ENCODE measurements around the gene SPRED2. TPM values are rescaled to one million over a fixed set of nuclear protein-coding genes. Genes with fewer than 3 reads are reported as not detected.

SPRED2 gene
- total and polyA plus RNA-seq, 2 of the 8 experiments (the other 6 are each of a cell fraction or from before 2014, with no cell fraction given): 15.3 to 22.5 TPM

DNA sequence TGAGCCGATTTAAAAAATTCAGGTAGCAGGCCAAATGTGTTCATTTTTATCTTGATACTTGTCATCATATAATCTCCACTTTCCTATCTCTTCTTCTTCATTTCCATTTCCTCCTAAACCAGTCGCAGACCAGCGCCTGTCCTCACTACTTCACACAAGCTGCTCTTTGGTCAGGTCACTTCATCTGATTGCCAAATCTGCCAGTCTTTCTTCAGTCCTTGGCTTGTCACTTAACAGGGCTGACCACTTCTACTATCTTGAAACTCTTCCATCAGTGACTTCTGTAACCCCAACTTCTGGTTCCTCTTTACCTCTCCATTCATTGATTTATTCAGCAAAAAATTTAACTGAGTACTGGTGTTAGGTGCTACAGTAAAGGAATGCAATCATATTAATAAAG lies 18.0 kb upstream of the SPRED2 start (continued):
- TF ChIP-seq, protein P1, sequence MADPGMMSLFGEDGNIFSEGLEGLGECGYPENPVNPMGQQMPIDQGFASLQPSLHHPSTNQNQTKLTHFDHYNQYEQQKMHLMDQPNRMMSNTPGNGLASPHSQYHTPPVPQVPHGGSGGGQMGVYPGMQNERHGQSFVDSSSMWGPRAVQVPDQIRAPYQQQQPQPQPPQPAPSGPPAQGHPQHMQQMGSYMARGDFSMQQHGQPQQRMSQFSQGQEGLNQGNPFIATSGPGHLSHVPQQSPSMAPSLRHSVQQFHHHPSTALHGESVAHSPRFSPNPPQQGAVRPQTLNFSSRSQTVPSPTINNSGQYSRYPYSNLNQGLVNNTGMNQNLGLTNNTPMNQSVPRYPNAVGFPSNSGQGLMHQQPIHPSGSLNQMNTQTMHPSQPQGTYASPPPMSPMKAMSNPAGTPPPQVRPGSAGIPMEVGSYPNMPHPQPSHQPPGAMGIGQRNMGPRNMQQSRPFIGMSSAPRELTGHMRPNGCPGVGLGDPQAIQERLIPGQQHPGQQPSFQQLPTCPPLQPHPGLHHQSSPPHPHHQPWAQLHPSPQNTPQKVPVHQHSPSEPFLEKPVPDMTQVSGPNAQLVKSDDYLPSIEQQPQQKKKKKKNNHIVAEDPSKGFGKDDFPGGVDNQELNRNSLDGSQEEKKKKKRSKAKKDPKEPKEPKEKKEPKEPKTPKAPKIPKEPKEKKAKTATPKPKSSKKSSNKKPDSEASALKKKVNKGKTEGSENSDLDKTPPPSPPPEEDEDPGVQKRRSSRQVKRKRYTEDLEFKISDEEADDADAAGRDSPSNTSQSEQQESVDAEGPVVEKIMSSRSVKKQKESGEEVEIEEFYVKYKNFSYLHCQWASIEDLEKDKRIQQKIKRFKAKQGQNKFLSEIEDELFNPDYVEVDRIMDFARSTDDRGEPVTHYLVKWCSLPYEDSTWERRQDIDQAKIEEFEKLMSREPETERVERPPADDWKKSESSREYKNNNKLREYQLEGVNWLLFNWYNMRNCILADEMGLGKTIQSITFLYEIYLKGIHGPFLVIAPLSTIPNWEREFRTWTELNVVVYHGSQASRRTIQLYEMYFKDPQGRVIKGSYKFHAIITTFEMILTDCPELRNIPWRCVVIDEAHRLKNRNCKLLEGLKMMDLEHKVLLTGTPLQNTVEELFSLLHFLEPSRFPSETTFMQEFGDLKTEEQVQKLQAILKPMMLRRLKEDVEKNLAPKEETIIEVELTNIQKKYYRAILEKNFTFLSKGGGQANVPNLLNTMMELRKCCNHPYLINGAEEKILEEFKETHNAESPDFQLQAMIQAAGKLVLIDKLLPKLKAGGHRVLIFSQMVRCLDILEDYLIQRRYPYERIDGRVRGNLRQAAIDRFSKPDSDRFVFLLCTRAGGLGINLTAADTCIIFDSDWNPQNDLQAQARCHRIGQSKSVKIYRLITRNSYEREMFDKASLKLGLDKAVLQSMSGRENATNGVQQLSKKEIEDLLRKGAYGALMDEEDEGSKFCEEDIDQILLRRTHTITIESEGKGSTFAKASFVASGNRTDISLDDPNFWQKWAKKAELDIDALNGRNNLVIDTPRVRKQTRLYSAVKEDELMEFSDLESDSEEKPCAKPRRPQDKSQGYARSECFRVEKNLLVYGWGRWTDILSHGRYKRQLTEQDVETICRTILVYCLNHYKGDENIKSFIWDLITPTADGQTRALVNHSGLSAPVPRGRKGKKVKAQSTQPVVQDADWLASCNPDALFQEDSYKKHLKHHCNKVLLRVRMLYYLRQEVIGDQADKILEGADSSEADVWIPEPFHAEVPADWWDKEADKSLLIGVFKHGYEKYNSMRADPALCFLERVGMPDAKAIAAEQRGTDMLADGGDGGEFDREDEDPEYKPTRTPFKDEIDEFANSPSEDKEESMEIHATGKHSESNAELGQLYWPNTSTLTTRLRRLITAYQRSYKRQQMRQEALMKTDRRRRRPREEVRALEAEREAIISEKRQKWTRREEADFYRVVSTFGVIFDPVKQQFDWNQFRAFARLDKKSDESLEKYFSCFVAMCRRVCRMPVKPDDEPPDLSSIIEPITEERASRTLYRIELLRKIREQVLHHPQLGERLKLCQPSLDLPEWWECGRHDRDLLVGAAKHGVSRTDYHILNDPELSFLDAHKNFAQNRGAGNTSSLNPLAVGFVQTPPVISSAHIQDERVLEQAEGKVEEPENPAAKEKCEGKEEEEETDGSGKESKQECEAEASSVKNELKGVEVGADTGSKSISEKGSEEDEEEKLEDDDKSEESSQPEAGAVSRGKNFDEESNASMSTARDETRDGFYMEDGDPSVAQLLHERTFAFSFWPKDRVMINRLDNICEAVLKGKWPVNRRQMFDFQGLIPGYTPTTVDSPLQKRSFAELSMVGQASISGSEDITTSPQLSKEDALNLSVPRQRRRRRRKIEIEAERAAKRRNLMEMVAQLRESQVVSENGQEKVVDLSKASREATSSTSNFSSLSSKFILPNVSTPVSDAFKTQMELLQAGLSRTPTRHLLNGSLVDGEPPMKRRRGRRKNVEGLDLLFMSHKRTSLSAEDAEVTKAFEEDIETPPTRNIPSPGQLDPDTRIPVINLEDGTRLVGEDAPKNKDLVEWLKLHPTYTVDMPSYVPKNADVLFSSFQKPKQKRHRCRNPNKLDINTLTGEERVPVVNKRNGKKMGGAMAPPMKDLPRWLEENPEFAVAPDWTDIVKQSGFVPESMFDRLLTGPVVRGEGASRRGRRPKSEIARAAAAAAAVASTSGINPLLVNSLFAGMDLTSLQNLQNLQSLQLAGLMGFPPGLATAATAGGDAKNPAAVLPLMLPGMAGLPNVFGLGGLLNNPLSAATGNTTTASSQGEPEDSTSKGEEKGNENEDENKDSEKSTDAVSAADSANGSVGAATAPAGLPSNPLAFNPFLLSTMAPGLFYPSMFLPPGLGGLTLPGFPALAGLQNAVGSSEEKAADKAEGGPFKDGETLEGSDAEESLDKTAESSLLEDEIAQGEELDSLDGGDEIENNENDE (IDR thresholded peaks at IDR 0.05; ENCODE audit: insufficient replicate concordance, low read length): no peak

Measured in H1 (cell line).